Pancreas (tissue), 10 donors: Measurements from ENCODE around the gene FBXO48. TPM values are rescaled to one million over a fixed set of nuclear protein-coding genes. Genes with fewer than 3 reads are reported as not detected.

Source experiments
- ATAC-seq, 4 donors: fragments of 200-7000 bp; cut with Tn5 transposase; one replicate each; pipeline versions ENCODE4 v1.8.0 to v1.9.1; 2020; ENCODE audit warnings: mild to moderate bottlenecking in 4 of 4, moderate library complexity in 4 of 4
- DNase-seq, 6 donors: peaks; one replicate each; pipeline ENCODE4 v3.0.0-alpha.2; 2020
- FAIRE-seq: peaks from 2 replicates; lab custom pipeline; 2012; peaks lifted over from hg19 to GRCh38; lab: Jason Lieb, UNC
- H3K27ac ChIP-seq, 4 donors: fragments of 200-600 bp; sonication (generic); 1 replicate in 3 of 4; 2 replicates in 1 of 4; pipeline versions ENCODE4 v1.5.0 to v1.8.0; 2020
- H3K27me3 ChIP-seq, 4 donors: fragments of 200-600 bp; one replicate each; pipeline ENCODE4 v1.8.0; 2021
- H3K36me3 ChIP-seq, 3 donors: fragments of 200-600 bp; sonication (generic) in 1 of 3; one replicate each; pipeline versions ENCODE4 v1.5.0 to v1.8.0; 2020 to 2021
- H3K4me1 ChIP-seq, 3 donors: fragments of 200-600 bp; one replicate each; pipeline ENCODE4 v1.8.0; 2021
- H3K4me3 ChIP-seq, 4 donors: fragments of 200-600 bp; sonication (generic) in 2 of 4; one replicate each; pipeline versions ENCODE4 v1.5.0 to v1.8.0; 2020 to 2021
- H3K9me3 ChIP-seq, 4 donors: fragments of 200-600 bp; one replicate each; pipeline ENCODE4 v1.8.0; 2021
- CTCF ChIP-seq, 4 donors: fragments of 200-600 bp; sonication (generic) in 3 of 4; IDR thresholded peaks; one replicate each; pipeline versions ENCODE4 v1.5.0 to v1.8.0; 2021; ENCODE audit warnings: antibody characterized with exemption in 4 of 4
- WGBS, 2 donors: extraction: QIAGEN DNeasy Blood & Tissue Kit; methylation state at CpG; one replicate each; pipeline ENCODE4 v1.1.7; 2013; 5-methylcytosine and 5-hydroxymethylcytosine counted together
- intact Hi-C, 3 donors: fragments of 100-400 bp; cut with DNase I; formaldehyde crosslinking; loops; one replicate each; pipeline versions ENCODE4 v1.11.1 to v1.14.2; 2022
- polyA plus RNA-seq, 2 donors: library from polyadenylated mRNA; stranded (reverse); fragments of 200-250 nt; gene quantifications; one replicate each; pipeline ENCODE4 v1.2.3, GENCODE V29; 2013
- total RNA-seq, 6 donors: library from RNA; stranded (reverse); fragmentation: NEBNext Ultra II Directional in 4 of 6; extraction: Animal tissue kit (Norgen Biotek cat#: 25700) in 4 of 6; gene quantifications; one replicate each; pipeline versions ENCODE4 v1.2.1 to v1.2.4, GENCODE V29; 2021 to 2023
- donor health status: healthy with polysubstance abuse.
- donor health status: DM: no; HTN: no; CAD: no; lungs with moderate emphysema.
- donor health status: DM: no; HTN: no; CAD: no.
- donor health status: control.
- donor health status: control.
- donor health status: Bipolar disorder and iron deficiency.
- donor health status: DM: yes; HTN: yes; CAD: no.
- donor health status: DM: no; HTN: no; CAD: no.
- donor health status: DM: no; HTN: no; CAD: no.
- donor health status: DM: yes; HTN: yes; CAD: no.

Gene FBXO48
- total and polyA plus RNA-seq, 8 donors = 0.46 to 1.1 (median 0.70) TPM

- H3K9me3 ChIP-seq = no peaks in the 10 kb centered on the region
- H3K36me3 ChIP-seq = no peaks in the 10 kb centered on the region
- ATAC-seq = peak; percentile 83 to 95 (median 84)
- H3K27me3 ChIP-seq = no peaks in the 10 kb centered on the region
- peak in 5 of 6 donors; percentile 63 to 77 (median 69) for DNase-seq
- peaks cover 7 to 12% (median 7%) of the 10 kb centered on the region in 3 donors for H3K4me1 ChIP-seq
- intact Hi-C loops = loop anchor here in 1 of 3 donors (10.0 kb wide), 1 partner anchor 317 kb away; no protein-coding TSS in a partner anchor
- FAIRE-seq = peak; percentile 96
- H3K4me3 ChIP-seq = no peak overlapping the region
- WGBS, 2 donors = 27 to 37% methylated on average over 6 of the region's 6 CpGs
- peak; percentile 73 to 84 (median 78) for TF ChIP-seq CTCF (IDR thresholded peaks at IDR 0.05)
- peak overlapping the region in 1 of 4 donors; percentile 11 for H3K27ac ChIP-seq
Observed at GRCh38 chr2:68441179-68441993, 25.7 kb downstream of the FBXO48 start.

GRCh38 chr2:68438455-68439303 lies 28.4 kb downstream of the FBXO48 start:
- TF ChIP-seq CTCF (IDR thresholded peaks at IDR 0.05) = no peak
- H3K9me3 ChIP-seq = no peaks in the 10 kb centered on the region
- WGBS, 2 donors = 84 to 91% methylated on average over 7 of the region's 7 CpGs
- H3K27me3 ChIP-seq = no peaks in the 10 kb centered on the region
- no peak for DNase-seq
- no peak for ATAC-seq
- H3K27ac ChIP-seq = no peak overlapping the region
- no peak for FAIRE-seq
- peaks cover 7 to 12% (median 7%) of the 10 kb centered on the region in 3 donors for H3K4me1 ChIP-seq
- intact Hi-C loops = no loop called here
- no peak overlapping the region for H3K4me3 ChIP-seq
- no peaks in the 10 kb centered on the region for H3K36me3 ChIP-seq

GRCh38 chr2:68436270-68436669 lies 30.8 kb downstream of the FBXO48 start:
- H3K4me1 ChIP-seq = peaks cover 3 to 8% (median 4%) of the 10 kb centered on the region in 3 donors
- intact Hi-C loops = no loop called here
- H3K27me3 ChIP-seq = no peaks in the 10 kb centered on the region
- ATAC-seq = no peak
- no peak for FAIRE-seq
- no peak overlapping the region for H3K27ac ChIP-seq
- no peak for TF ChIP-seq CTCF (IDR thresholded peaks at IDR 0.05)
- no peaks in the 10 kb centered on the region for H3K36me3 ChIP-seq
- WGBS, 2 donors = 52 to 55% methylated on average over 4 of the region's 4 CpGs
- DNase-seq = no peak
- H3K4me3 ChIP-seq = no peak overlapping the region
- H3K9me3 ChIP-seq = no peaks in the 10 kb centered on the region

GRCh38 chr2:68435615-68436014 lies 31.5 kb downstream of the FBXO48 start:
- peaks cover 0 to 5% (median 0%) of the 10 kb centered on the region in 3 donors for H3K4me1 ChIP-seq
- H3K27me3 ChIP-seq = no peaks in the 10 kb centered on the region
- H3K9me3 ChIP-seq = no peaks in the 10 kb centered on the region
- no peaks in the 10 kb centered on the region for H3K36me3 ChIP-seq
- DNase-seq (no peak), FAIRE-seq (no peak), ATAC-seq (no peak)
- no peak overlapping the region for H3K4me3 ChIP-seq
- intact Hi-C loops = no loop called here
- H3K27ac ChIP-seq = no peak overlapping the region
- no peak for TF ChIP-seq CTCF (IDR thresholded peaks at IDR 0.05)
